Tibial nerve (tissue), 4 donors: ENCODE results near the gene APAF1. TPM values are rescaled to one million over a fixed set of nuclear protein-coding genes. Genes with fewer than 3 reads are reported as not detected.

Experiments used
- DNase-seq, 2 donors: peaks; one replicate each; pipeline ENCODE4 v3.0.0-alpha.2; 2019; ENCODE audit warnings: low spot score in 2 of 2
- H3K27ac ChIP-seq, 4 donors: fragments of 200-600 bp; sonication (generic) in 3 of 4; one replicate each; pipeline ENCODE4 v1.5.1; 2017 to 2019; ENCODE audit warnings: mild to moderate bottlenecking in 1 of 4
- H3K27me3 ChIP-seq, 2 donors: fragments of 200-600 bp; sonication (generic) in 1 of 2; one replicate each; pipeline versions ENCODE4 v1.5.1 to v1.6.0; 2017 to 2019
- H3K36me3 ChIP-seq, 3 donors: fragments of 200-600 bp; sonication (generic); one replicate each; pipeline ENCODE4 v1.5.1; 2018 to 2019
- H3K4me1 ChIP-seq, 4 donors: fragments of 200-600 bp; sonication (generic) in 3 of 4; one replicate each; pipeline ENCODE4 v1.5.1; 2017 to 2019
- H3K4me3 ChIP-seq, 4 donors: fragments of 200-600 bp; sonication (generic) in 3 of 4; one replicate each; pipeline ENCODE4 v1.5.1; 2017 to 2019; ENCODE audit warnings: mild to moderate bottlenecking in 1 of 4, moderate library complexity in 1 of 4
- H3K9me3 ChIP-seq, 4 donors: fragments of 200-600 bp; sonication (generic) in 3 of 4; one replicate each; pipeline ENCODE4 v1.5.1; 2017 to 2019
- CTCF ChIP-seq, 5 experiments: fragments of 200-600 bp in 3 of 5; fragments of 450-650 bp in 2 of 5; sonication (generic) in 3 of 5; IDR thresholded peaks; one replicate each; pipeline ENCODE4 v1.5.1; 2016 to 2019; ENCODE audit warnings: antibody characterized with exemption in 5 of 5, mild to moderate bottlenecking in 3 of 5, moderate library complexity in 2 of 5
- EP300 ChIP-seq, 2 donors: sonication (generic); formaldehyde crosslinking; IDR thresholded peaks; one replicate each; pipeline ENCODE4 v1.6.1; 2017; ENCODE audit warnings: antibody characterized with exemption in 2 of 2, mild to moderate bottlenecking in 1 of 2
- POLR2A ChIP-seq, 2 donors: fragments of 450-650 bp; IDR thresholded peaks; one replicate each; pipeline ENCODE4 v1.6.1; 2017; ENCODE audit warnings: antibody characterized with exemption in 2 of 2, mild to moderate bottlenecking in 2 of 2, moderate library complexity in 2 of 2
- WGBS, 2 donors: methylation state at CpG; one replicate each; pipeline ENCODE4 v1.1.5; 2018; 5-methylcytosine and 5-hydroxymethylcytosine counted together
- small RNA-seq: library from RNA; depleted of rRNA; stranded (forward); fragments of <200 nt; gene quantifications from one replicate; pipeline ENCODE3, GENCODE V24; 2016
- total RNA-seq, 4 donors: library from RNA; depleted of rRNA; stranded (reverse); fragments of >200 nt; gene quantifications; one replicate each; pipeline ENCODE4 v1.1.0, GENCODE V29; 2016

APAF1 gene
- total RNA-seq, 4 donors from 2014 or later, result 12.1 to 18.1 (median 15.5) TPM

GRCh38 chr12:98772818-98773217 lies 127.7 kb downstream of the APAF1 start:
- no peak for DNase-seq
- Histone ChIP-seq H3K4me1 (no peaks in the 10 kb centered on the region), H3K27me3 (no peaks in the 10 kb centered on the region), H3K36me3 (peaks cover 0 to 11% (median 0%) of the 10 kb centered on the region in 3 donors), H3K9me3 (no peaks in the 10 kb centered on the region), H3K27ac (no peak overlapping the region), H3K4me3 (no peak overlapping the region)
- whole genome bisulfite sequencing, 2 donors, result 90 to 92% methylated on average over 3 of the region's 3 CpGs
- TF ChIP-seq EP300 (IDR thresholded peaks at IDR 0.05) (no peak), POLR2A (IDR thresholded peaks at IDR 0.05) (no peak), CTCF (IDR thresholded peaks at IDR 0.05) (no peak)

- DNase-seq, result no peak
- no peaks in the 10 kb centered on the region for H3K36me3 ChIP-seq
- no peaks in the 10 kb centered on the region for H3K9me3 ChIP-seq
- TF ChIP-seq CTCF (IDR thresholded peaks at IDR 0.05) (no peak), POLR2A (IDR thresholded peaks at IDR 0.05) (no peak), EP300 (IDR thresholded peaks at IDR 0.05) (no peak)
- H3K27ac ChIP-seq, result no peak overlapping the region
- no peak overlapping the region for H3K4me3 ChIP-seq
- no peaks in the 10 kb centered on the region for H3K4me1 ChIP-seq
- WGBS, 2 donors, result 39 to 52% methylated on average over 4 of the region's 4 CpGs
- H3K27me3 ChIP-seq, result no peaks in the 10 kb centered on the region
Measured at GRCh38 chr12:98780261-98780660, 135.2 kb downstream of the APAF1 start.

- H3K4me3 ChIP-seq, result no peak overlapping the region
- WGBS, 2 donors, result 61 to 67% methylated on average over 2 of the region's 2 CpGs
- TF ChIP-seq EP300 (IDR thresholded peaks at IDR 0.05) (no peak), POLR2A (IDR thresholded peaks at IDR 0.05) (no peak), CTCF (IDR thresholded peaks at IDR 0.05) (no peak)
- H3K36me3 ChIP-seq, result no peaks in the 10 kb centered on the region
- DNase-seq, result no peak
- no peak overlapping the region for H3K27ac ChIP-seq
- H3K4me1 ChIP-seq, result no peaks in the 10 kb centered on the region
- H3K9me3 ChIP-seq, result no peaks in the 10 kb centered on the region
- H3K27me3 ChIP-seq, result no peaks in the 10 kb centered on the region
Measured at GRCh38 chr12:98783420-98783819, 138.3 kb downstream of the APAF1 start.

Small RNAs within 50 kb of the gene (small RNA-seq; reads per million reads assigned to genes)
- 8.5 reads per million, percentile 89 among the genes with 10 or more reads in this experiment for gene SNORA53

Other genes with a start within 250 kb of the APAF1 start
- 10 to 100 TPM; 53.9 to 87.7 (median 70.2) TPM for gene TMPO, start 129.7 kb upstream of the APAF1 start, total RNA-seq
- gene SLC25A3, start 51.6 kb upstream of the APAF1 start, total RNA-seq, result 100 to 1,000 TPM; 271 to 309 (median 298) TPM
- gene IKBIP, start 502 bp upstream of the APAF1 start, total RNA-seq, result 10 to 100 TPM in 3 of 4 donors, 1 to 10 TPM in 1; 8.7 to 17.7 (median 11.7) TPM